HG02798 (cell line): ENCODE results near the gene IL27RA.
"Not testable (repeated sequence)": the region's sequence is repeated elsewhere in the genome, so short reads cannot be mapped to it uniquely, and the experiment has no call there.

Experiments
- ATAC-seq: cut with Tn5 transposase; IDR thresholded peaks from one replicate; pipeline ENCODE4 v1.9.1; 2021; ENCODE audit warnings: mild to moderate bottlenecking; ENCODE audit not compliant: unreplicated experiment, poor library complexity

Gene IL27RA

GRCh38 chr19:14027856-14028450, 3.6 kb upstream of the IL27RA start, which contains the start of gene RLN3:
TSS of gene RLN3 (plus strand) at chr19:14028148. CDS start at chr19:14028205, 57 bp downstream.
- ATAC-seq, result no peak

DNA sequence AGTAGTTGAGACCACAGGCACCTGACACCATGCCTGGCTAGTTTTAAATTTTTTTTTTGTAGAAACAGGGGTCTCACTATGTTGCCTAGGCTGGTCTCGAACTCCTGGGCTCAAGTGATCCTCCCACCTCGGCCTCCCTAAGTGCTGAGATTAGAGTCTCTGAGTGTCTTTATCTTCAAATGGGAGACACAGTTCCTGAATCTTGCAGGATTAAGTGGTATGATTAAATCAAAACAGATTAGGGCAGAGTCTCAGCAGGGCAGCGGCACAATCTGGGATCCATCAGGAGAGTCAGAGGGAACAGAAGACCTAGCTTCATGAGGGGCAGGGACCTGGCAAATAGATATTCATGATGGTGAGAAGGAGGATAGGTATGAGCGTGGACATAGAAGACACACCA, 2.7 kb upstream of the IL27RA start:
- no peak for ATAC-seq

DNA sequence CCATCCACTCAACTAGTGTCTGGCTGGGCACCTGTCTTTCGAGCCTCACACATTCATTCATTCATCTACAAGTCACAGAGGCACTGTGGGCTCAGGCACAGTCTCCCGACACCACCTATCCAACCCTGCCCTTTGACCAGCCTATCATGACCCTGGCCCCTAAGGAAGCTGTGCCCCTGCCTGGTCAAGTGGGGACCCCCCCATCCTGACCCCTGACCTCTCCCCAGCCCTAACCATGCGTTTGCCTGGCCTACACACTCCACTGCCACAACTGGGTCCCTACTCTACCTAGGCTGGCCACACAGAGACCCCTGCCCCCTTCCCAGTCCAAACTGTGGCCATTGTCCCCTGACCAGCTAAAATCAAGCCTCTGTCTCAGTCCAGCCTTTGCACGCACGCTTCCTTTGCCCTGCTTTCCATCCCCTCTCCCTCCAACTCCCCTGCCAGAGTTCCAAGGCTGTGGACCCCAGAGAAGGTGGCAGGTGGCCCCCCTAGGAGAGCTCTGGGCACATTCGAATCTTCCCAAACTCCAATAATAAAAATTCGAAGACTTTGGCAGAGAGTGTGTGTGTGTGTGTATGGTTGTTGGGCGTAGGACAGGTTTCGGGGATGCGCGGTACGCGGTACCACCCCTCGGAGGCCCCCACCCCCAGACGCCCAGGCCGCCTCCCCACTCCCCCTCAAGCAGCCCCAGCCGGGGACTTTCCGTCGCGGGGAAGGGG, 404 bp upstream of the IL27RA start:
- no peak for ATAC-seq

DNA sequence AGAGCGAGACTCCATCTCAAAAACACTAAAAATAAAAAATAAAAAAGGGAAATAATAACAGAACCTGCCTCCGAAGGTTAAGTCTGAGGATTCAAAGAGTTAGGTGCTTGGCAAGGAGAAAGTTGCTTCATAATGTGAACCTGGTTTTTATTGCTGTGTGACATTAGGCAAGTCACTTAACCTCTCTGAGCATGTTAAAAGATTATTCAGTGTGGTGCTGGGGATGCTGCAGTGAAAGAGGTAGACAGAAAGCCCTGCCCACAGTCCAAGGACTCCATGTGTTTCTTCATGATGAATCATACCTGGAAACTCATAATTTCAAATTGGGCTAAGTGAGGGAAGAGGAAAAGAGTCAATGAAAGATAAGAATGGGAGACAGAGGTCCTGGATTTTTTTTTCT, 2.4 kb downstream of the IL27RA start:
- ATAC-seq, result no peak

DNA sequence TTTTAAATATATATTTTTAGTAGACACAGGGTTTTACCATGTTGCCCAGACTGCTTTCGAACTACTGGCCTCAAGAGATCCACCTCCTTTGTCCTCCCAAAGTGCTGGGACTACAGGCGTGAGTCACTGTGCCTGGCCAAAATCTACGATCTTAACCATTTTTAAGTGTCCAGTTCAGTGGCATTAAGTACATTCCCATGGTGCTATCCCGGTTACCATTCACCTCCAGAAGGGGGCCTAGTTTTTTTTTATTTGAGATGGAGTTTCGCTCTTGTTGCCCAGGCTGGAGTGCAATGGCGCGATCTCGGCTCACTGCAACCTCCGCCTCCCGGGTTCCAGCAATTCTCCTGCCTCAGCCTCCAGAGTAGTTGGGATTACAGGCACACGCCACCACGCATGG, 3.6 kb downstream of the IL27RA start:
- not testable (repeated sequence) for ATAC-seq

DNA sequence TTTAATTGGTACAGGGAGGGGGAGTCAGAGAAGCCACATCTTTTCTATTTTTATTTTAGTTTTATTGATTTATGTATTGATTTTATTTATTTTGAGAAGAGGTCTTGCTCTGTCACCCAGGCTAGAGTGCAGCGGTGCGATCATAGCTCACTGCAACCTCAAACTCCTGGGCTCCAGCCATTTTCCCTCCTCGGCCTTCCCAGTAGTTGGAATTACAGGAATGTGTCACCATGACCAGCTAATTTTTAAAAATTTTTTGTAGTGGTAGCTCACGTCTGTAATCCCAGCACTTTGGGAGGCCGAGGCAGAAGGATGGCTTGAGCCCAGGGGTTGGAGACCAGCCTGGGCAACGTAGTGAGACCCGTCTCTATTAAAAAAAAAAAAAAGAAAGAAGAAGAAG, 4.1 kb downstream of the IL27RA start:
- no peak for ATAC-seq

GRCh38 chr19:14039181-14039580, 7.6 kb downstream of the IL27RA start:
- ATAC-seq, result no peak

GRCh38 chr19:14042659-14043608, 11.4 kb downstream of the IL27RA start:
- not testable (repeated sequence) for ATAC-seq

- ATAC-seq, result not testable (repeated sequence)
These were observed 16.3 kb downstream of the IL27RA start for GRCh38 chr19:14047866-14048265.

DNA sequence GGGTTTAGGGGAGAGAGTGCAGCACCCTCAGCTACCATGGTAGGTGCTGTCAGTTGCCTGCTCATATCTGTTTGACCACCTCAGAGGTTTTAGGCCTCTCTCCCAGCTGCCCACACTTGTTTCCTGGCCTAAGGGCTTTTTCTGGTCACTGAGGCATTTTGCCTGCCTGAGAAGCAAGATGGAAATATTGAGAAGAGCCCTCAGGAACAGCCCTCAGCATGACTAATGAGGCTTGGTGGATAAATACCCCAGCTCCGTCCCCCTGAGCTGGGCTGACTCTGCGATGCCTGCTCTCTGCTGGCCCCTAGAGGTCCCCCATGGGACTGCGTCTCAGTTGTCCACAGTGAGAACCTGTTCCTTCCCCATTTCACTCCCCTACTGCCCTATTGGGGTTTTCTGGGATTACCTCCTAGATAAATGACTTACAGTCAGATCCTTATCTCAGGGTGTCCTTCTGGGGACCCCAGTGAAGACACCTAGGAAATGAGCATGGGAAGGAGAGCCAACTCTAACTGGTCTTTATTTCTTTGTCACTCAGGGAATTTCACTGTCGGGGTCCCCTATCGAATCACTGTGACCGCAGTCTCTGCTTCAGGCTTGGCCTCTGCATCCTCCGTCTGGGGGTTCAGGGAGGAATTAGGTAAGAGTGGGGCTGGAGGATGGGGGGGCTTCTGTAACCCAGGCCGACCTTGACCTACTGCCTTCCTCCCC, 17.0 kb downstream of the IL27RA start:
- ATAC-seq, result no peak

GRCh38 chr19:14050512-14050911, 18.9 kb downstream of the IL27RA start:
- ATAC-seq, result no peak

DNA sequence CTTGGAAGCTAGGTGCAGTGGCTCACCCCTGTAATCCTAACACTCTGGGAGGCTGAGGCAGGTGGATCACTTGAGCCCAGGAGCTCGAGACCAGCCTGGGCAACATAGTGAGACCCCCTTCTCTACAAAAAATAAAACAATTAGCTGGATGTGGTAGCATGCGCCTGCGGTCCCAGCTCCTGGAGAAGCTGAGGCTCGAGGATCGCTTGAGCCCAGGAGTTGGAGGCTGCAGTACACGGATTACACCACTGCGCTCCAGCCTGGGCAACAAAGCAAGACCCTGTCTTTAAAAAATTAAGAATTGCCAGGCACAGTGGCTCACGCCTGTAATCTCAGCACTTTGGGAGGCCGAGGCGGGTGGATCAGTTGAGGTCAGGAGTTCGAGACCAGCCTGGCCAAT, 19.4 kb downstream of the IL27RA start:
- ATAC-seq, result not testable (repeated sequence)

DNA sequence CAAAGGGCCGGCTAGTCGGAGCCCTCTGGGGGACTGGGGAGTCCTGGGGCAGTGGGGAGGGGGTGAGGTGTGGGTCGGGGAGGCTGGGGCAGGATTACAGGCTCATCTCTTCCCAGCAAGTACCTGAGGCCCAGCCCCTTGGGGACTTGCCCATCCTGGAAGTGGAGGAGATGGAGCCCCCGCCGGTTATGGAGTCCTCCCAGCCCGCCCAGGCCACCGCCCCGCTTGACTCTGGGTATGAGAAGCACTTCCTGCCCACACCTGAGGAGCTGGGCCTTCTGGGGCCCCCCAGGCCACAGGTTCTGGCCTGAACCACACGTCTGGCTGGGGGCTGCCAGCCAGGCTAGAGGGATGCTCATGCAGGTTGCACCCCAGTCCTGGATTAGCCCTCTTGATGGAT, 20.4 kb downstream of the IL27RA start:
- ATAC-seq, result no peak

DNA sequence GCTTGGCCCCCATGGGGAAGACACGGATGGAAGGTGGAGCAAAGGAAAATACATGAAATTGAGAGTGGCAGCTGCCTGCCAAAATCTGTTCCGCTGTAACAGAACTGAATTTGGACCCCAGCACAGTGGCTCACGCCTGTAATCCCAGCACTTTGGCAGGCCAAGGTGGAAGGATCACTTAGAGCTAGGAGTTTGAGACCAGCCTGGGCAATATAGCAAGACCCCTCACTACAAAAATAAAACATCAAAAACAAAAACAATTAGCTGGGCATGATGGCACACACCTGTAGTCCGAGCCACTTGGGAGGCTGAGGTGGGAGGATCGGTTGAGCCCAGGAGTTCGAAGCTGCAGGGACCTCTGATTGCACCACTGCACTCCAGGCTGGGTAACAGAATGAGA, 20.9 kb downstream of the IL27RA start:
- ATAC-seq, result no peak

DNA sequence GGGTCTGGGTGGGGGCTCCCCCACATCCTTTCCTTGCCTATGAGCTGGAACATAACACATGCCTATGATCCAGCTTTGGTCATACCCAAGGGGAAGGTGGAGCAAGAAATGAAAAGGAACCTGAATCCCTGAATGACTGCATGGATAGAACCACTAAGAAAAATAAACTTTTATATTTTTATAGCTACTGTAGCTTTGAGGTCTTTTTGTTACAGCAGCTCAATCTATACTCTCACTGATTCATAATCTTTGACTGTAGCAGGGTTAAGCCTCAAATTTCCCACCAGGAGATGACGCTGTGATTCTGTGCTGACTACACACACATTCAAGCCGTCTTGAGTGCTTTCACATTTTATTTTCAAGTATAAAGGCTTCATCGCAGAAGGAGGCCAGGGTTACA, 21.5 kb downstream of the IL27RA start:
- ATAC-seq, result no peak

GRCh38 chr19:14053500-14053899, 21.9 kb downstream of the IL27RA start:
- no peak for ATAC-seq

GRCh38 chr19:14054099-14054498, 22.5 kb downstream of the IL27RA start:
- no peak for ATAC-seq

DNA sequence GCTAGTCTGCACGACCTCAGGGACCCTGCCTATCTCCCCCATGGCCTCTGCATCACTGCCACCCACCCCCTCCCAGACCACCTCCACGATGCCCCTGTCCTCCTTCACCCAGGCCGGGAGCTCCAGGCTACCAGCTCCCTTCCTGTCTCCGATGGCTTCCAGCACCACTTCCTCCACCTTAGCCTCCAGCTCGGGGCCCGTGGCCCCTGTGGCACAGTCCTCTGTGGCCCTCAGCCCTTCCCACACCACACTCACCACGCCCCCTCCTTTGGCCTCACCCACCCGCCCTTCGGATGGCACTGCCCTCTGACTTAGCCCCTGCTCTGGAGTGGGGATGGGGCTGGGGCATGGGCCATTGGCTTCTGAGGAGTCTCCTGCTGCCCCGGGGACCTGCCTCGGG, 23.2 kb downstream of the IL27RA start:
- ATAC-seq, result no peak

DNA sequence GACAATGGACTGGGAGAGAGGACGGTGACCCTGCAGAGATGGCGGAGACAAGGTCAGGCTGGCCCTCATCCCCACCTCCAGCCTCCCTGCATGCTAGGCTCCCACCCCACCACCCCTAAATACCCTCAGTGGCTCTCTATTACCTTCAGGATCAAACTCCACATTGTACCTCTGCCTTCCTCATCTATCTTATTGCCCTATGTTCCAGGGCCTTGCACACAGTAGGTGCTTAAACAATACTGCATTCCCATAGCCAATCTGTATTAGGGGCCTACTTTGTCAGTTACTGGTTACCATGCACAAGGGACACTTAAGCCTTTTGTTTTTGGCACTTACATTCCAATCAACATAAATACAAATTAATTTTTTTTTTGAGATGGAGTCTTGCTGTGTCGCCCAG, 23.8 kb downstream of the IL27RA start:
- no peak for ATAC-seq

GRCh38 chr19:14056069-14056666, 24.6 kb downstream of the IL27RA start:
- no peak for ATAC-seq
